PC-9 (cell line): Measurements from ENCODE around the gene PSMC4.

Source experiments
- CTCF ChIP-seq: fragments of 200-600 bp; sonication (generic); conservative IDR thresholded peaks from 2 replicates; pipeline ENCODE4 v1.6.1; 2017; ENCODE audit warnings: mixed run types, antibody characterized with exemption, mild to moderate bottlenecking, moderate library complexity
- EZH2 ChIP-seq: fragments of 200-600 bp; sonication (generic); IDR thresholded peaks from 2 replicates; pipeline ENCODE4 v1.8.0; 2017; ENCODE audit warnings: antibody characterized with exemption, low read depth

GRCh38 chr19:39969681-39970424 is 1.1 kb upstream of the PSMC4 start:
- TF ChIP-seq EZH2 (no peak), CTCF (no peak)
